GM12875 (cell line): ENCODE results near the gene TXNDC5.
A peak's percentile ranks its signal among the peaks of the same experiment; 100 is the strongest.

Source experiments
- H3K4me3 ChIP-seq: one replicate; pipeline ENCODE4 v1.5.1; 2011; ENCODE audit warnings: low read depth, low read length, control low read depth
- TF ChIP-seq, protein P1 (sequence below): IDR thresholded peaks from 2 replicates; pipeline ENCODE4 v1.5.1; 2011; ENCODE audit warnings: low read depth, mild to moderate bottlenecking, control low read depth, inconsistent platforms, low read length, moderate library complexity, borderline replicate concordance; ENCODE audit not compliant: insufficient read depth

The TXNDC5 gene

DNA sequence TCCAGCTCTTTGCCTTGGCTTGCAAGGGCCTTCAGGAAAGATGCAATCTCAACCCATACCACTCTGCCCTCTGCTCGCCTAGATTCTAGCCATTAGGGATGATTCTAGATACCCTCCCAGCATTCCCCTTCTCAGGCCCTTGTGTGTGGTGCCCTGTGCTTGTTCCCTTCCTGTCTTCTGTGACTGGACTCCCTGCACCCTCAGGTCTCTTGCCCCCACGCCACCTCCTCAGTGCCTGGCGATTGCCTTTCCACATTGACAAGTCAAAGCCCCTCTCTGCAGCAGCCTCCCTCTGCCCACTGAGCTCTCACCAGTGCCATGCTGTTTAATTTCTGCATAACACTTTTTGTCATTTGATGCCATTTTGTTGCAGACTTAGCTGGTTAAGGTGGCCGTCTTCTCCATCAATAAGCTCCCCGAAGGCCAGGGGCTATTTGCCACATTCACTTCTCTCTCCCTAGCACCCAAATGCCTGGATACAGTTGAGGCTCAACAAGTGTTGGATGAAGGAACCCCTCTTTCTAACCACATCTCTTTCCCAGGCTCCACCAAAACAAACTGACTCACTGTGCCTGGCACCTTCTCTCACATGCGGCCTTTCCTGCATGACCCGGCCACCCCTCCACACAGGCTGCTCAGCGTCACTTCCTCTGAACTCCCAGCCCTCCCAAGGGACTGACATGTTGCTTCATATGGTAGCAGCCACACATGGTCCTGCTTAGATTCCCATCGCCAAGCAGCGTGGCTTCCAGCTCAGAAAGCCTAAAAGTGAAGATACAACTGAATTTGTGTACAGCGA is 4.6 kb upstream of the TXNDC5 start:
- TF ChIP-seq, protein P1, sequence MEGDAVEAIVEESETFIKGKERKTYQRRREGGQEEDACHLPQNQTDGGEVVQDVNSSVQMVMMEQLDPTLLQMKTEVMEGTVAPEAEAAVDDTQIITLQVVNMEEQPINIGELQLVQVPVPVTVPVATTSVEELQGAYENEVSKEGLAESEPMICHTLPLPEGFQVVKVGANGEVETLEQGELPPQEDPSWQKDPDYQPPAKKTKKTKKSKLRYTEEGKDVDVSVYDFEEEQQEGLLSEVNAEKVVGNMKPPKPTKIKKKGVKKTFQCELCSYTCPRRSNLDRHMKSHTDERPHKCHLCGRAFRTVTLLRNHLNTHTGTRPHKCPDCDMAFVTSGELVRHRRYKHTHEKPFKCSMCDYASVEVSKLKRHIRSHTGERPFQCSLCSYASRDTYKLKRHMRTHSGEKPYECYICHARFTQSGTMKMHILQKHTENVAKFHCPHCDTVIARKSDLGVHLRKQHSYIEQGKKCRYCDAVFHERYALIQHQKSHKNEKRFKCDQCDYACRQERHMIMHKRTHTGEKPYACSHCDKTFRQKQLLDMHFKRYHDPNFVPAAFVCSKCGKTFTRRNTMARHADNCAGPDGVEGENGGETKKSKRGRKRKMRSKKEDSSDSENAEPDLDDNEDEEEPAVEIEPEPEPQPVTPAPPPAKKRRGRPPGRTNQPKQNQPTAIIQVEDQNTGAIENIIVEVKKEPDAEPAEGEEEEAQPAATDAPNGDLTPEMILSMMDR = no peak
- no peak overlapping the region for H3K4me3 ChIP-seq

DNA sequence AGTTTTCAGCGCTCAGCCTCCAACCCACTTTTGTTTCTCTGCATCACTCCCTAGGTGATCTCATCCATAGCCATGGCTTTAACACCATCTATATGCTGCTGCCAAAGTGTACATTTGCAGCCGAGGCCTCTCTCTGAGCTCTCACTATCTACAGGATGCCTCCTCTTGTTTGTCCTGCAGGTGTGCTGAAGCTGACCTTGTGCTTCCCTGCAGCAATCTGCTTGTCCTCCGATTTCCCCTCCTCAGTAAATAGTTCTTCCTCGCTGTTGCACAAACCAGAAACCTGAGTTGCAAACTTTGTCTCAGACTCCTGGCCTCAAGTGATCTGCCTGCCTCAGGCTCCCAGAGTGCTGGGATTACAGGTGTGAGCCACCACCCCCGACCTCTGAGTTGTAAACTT is 3.7 kb upstream of the TXNDC5 start:
- H3K4me3 ChIP-seq = no peak overlapping the region
- TF ChIP-seq, protein P1 = no peak

DNA sequence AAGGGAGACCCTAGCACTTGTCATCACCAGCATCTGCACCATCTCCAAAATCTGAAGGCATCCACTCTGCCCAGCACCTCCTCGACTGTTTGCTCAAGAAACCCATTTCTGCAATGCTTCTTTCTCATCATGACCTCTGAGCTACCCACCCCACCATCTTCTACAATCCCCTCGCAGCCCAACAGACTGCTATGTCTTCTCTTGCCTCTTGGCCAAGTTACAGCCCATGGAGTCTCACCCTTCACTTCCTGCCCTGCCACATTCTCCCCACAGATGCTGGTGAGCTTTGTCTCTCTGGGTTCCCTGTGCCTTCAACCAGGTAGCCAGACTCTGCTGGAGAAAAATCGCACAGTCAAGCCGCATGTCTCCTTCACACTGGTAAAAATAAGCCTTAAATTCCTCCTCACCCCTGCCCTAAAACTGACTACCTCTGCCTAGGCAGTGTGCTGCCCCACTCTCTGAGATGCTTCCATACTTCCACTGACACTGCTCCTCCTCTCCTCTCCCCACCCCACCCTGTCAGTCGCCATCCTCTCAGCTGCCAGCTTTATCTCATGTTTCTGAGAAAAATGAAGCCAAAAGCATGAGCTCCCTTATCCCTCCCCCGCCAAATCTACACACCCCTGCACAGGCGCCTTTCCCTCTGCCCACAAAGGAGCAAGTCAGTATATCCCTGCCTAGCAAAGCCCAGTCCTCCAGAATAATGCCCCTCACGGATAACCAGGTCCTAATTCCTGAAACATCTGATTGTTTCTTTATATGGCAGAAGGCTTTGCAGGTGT is 2.3 kb upstream of the TXNDC5 start:
- TF ChIP-seq, protein P1 = no peak
- H3K4me3 ChIP-seq = no peak overlapping the region

DNA sequence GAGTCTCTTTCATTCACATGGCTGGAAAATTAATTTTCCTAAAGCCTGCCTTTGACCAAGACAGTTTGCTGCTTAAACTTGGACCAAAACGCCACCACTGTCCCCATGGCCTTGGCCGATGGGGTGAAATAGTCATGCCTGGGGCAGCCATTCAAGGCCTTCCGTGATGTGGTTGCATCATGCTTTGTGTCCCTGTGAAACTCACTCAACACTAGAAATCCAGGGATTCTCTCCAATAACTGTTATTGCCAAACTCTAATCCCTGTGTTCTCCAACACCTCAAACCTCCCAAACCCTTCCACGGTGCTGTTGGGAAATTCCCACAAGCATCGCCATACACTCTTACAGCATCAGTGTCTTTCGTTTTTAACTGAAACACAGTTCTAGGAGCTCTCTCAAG is 1.4 kb upstream of the TXNDC5 start:
- TF ChIP-seq, protein P1 = no peak
- H3K4me3 ChIP-seq = no peak overlapping the region

DNA sequence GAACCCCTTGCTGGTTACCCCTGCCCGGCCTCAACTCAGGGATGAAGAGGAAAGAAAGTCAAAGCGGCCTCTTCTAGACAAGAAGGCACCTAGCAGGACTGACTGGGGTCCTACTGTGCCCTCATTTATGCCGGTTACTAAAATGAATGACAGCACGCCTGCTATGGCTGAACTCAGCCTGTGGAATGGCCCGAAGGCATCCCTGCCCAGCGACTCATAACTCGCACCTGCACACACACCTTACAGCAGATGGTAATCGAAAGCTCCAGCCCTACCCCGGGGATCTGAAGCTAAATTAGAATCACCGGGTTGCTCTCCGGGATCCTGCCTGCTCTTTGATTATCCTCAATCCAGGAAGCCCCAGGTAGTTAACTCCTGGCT is 747 bp upstream of the TXNDC5 start:
- H3K4me3 ChIP-seq = peak overlapping the region; percentile 53
- TF ChIP-seq, protein P1 = no peak

DNA sequence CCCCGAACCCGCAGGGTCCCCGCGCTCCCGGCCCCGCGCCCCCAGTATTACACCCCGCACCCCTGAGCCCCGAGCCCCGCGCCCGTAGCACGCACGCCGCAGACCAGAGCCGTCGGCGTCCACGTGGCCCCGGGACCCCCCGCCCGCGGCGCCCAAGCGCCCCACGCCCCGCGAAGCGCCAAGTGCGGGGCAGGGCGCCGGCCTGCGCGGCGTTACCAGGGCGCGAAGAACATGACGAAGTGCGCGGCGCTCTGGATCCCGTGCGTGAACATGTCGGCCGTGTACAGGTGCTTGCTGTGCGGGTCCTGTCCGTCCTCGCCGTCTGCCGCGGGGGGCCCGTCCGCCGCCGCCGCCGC is 312 bp downstream of the TXNDC5 start:
- H3K4me3 ChIP-seq = peak overlapping the region; percentile 77
- TF ChIP-seq, protein P1 = no peak
